K562 (cell line): ENCODE measurements around the gene PHF20. TPM values are rescaled to one million over a fixed set of nuclear protein-coding genes. Genes with fewer than 3 reads are reported as not detected.

ENCODE experiments used
- ATAC-seq: fragments of 200-7000 bp; cut with Tn5 transposase; 3 replicates; pipeline ENCODE4 v1.9.1; 2020; ENCODE audit warnings: moderate library complexity
- BruUV-seq: library from RNA; stranded (reverse); fragments of 400-500 nt; replicated peaks from 2 replicates; lab custom pipeline; 2021; lab: Mats Ljungman, UMichigan
- CTCF ChIA-PET: fragments of 300-600 bp; formaldehyde crosslinking; extraction: SDS; loops from one replicate; lab custom pipeline; 2021; ENCODE audit warnings: low intra/inter-chr PET ratio; lab: Yijun Ruan, JAX
- POLR2A ChIA-PET: fragments of 300-600, 350-650 bp; sonication (Branson Sonifier 250); formaldehyde crosslinking; extraction: SDS; loops from one replicate; lab custom pipeline; 2021; ENCODE audit warnings: antibody characterized with exemption, inconsistent platforms; lab: Yijun Ruan, JAX
- DNase-seq, 4 experiments: peaks; one replicate each; pipeline versions ENCODE4 v3.0.0 to v3.0.0-alpha.2; 2011 to 2018; ENCODE audit warnings: low spot score in 3 of 4, mixed read lengths in 3 of 4; ENCODE audit errors: extremely low read depth in 1 of 4
- FAIRE-seq: peaks from 2 replicates; lab custom pipeline; 2011; peaks lifted over from hg19 to GRCh38; lab: Jason Lieb, UNC
- H2AFZ ChIP-seq: 2 replicates; pipeline ENCODE4 v1.6.0; 2011; ENCODE audit warnings: low read depth, low read length, control low read depth, inconsistent platforms
- H3K27ac ChIP-seq: fragments of 200-600 bp; 3 replicates; pipeline ENCODE4 v1.8.0; 2011; ENCODE audit warnings: low read depth, mild to moderate bottlenecking, control low read depth, inconsistent platforms, low read length, moderate library complexity, mixed read lengths; ENCODE audit errors: extremely low read depth
- H3K27me3 ChIP-seq, 2 experiments: fragments of 300-600 bp in 1 of 2; 2 replicates in 1 of 2; 3 replicates in 1 of 2; pipeline versions ENCODE4 v1.6.0 to v1.8.0; 2011; ENCODE audit warnings: inconsistent platforms in 2 of 2, low read length in 2 of 2, mild to moderate bottlenecking in 1 of 2, mixed read lengths in 1 of 2, moderate library complexity in 1 of 2; ENCODE audit not compliant: control insufficient read depth in 2 of 2, insufficient read depth in 2 of 2
- H3K36me3 ChIP-seq: fragments of 300-600 bp; 3 replicates; pipeline ENCODE4 v1.8.0; 2011; ENCODE audit warnings: mild to moderate bottlenecking, low read length, inconsistent platforms; ENCODE audit not compliant: control insufficient read depth, insufficient read depth
- H3K4me1 ChIP-seq, 2 experiments: fragments of 200-600 bp in 1 of 2; replicated peaks in 1 of 2; 2 replicates in 1 of 2; 3 replicates in 1 of 2; pipeline versions ENCODE4 v1.5.1 to v1.8.0; 2011; ENCODE audit warnings: inconsistent platforms in 2 of 2, low read length in 2 of 2, mild to moderate bottlenecking in 1 of 2, mixed read lengths in 1 of 2, moderate library complexity in 1 of 2; ENCODE audit not compliant: control insufficient read depth in 2 of 2, insufficient read depth in 2 of 2
- H3K4me2 ChIP-seq: 2 replicates; pipeline ENCODE4 v1.6.1; 2011; ENCODE audit warnings: low read length, control low read depth, inconsistent platforms, mixed read lengths; ENCODE audit not compliant: insufficient read depth
- H3K4me3 ChIP-seq: fragments of 200-600 bp; sonication (generic), shearing (Covaris generic); 2 replicates; pipeline ENCODE4 v1.5.1; 2016; ENCODE audit warnings: control low read depth, inconsistent platforms
- H3K79me2 ChIP-seq: fragments of 200-600 bp; 3 replicates; pipeline ENCODE4 v1.8.0; 2011; ENCODE audit warnings: low read length, inconsistent platforms; ENCODE audit not compliant: control insufficient read depth, insufficient read depth
- H3K9ac ChIP-seq, 2 experiments: 2 replicates each; pipeline versions ENCODE4 v1.6.0 to v1.6.1; 2011; ENCODE audit warnings: low read depth in 2 of 2, low read length in 2 of 2, control low read depth in 1 of 2, inconsistent platforms in 1 of 2, mild to moderate bottlenecking in 1 of 2, mixed read lengths in 1 of 2; ENCODE audit not compliant: insufficient read depth in 1 of 2
- H3K9me1 ChIP-seq: one replicate; pipeline ENCODE4 v1.6.0; 2011; ENCODE audit warnings: inconsistent platforms, mild to moderate bottlenecking, low read length, moderate library complexity; ENCODE audit not compliant: control insufficient read depth, insufficient read depth
- H3K9me3 ChIP-seq: replicated peaks from 2 replicates; pipeline ENCODE4 v1.5.1; 2011; ENCODE audit warnings: low read depth, low read length, inconsistent platforms; ENCODE audit not compliant: control insufficient read depth, insufficient read depth
- H4K20me1 ChIP-seq: replicated peaks from 2 replicates; pipeline ENCODE4 v1.6.1; 2011; ENCODE audit warnings: low read length, inconsistent platforms, mixed read lengths; ENCODE audit not compliant: control insufficient read depth, insufficient read depth
- ARHGAP35 ChIP-seq: fragments of 450-650 bp; IDR thresholded peaks from 2 replicates; pipeline ENCODE4 v1.6.1; 2018; ENCODE audit not compliant: partially characterized antibody
- CBX1 ChIP-seq: sonication (generic); IDR thresholded peaks from 2 replicates; pipeline ENCODE4 v1.6.1; 2016; ENCODE audit warnings: antibody characterized with exemption, low read depth, mild to moderate bottlenecking
- DIDO1 ChIP-seq: fragments of 450-650 bp; IDR thresholded peaks from 2 replicates; pipeline ENCODE4 v1.6.1; 2016; ENCODE audit warnings: low read depth, missing biosample characterization, missing genetic modification characterization
- DPF2 ChIP-seq: fragments of 450-650 bp; IDR thresholded peaks from 2 replicates; pipeline ENCODE4 v1.6.1; 2016
- NUFIP1 ChIP-seq: fragments of 450-650 bp; IDR thresholded peaks from 2 replicates; pipeline ENCODE4 v1.6.1; 2018; ENCODE audit not compliant: partially characterized antibody
- ZNF445 ChIP-seq: fragments of 250-450 bp; sonication (Bioruptor Pico); IDR thresholded peaks from 2 replicates; pipeline ENCODE4 v1.4.0; 2020; ENCODE audit warnings: low read depth, mild to moderate bottlenecking, moderate library complexity
- WGBS: fragments of 100-300 bp; shearing (Covaris generic); methylation state at CpG from one replicate; pipeline ENCODE4 v1.1.6; 2016; ENCODE audit warnings: low coverage, mixed read lengths; ENCODE audit not compliant: insufficient coverage; ENCODE audit errors: missing lambda C conversion rate; 5-methylcytosine and 5-hydroxymethylcytosine counted together
- in situ Hi-C: fragments of 300-500 bp; cut with MboI; formaldehyde crosslinking; loops from 4 replicates; pipeline ENCODE4 v1.15.0; 2018; ENCODE audit warnings: inconsistent platforms, mixed read lengths
- intact Hi-C: fragments of 100-400 bp; cut with micrococcal nuclease; formaldehyde crosslinking; loops from 2 replicates; pipeline ENCODE4 v1.14.2; 2022
- polyA plus RNA-seq, 8 experiments: library from polyadenylated mRNA; depleted of rRNA in 4 of 8; stranded (reverse) in 5 of 8; unstranded in 3 of 8; fragments of >200 nt; fragmentation: Nextera tagmentation in 2 of 8; fragmentation: Illumina TruSeq in 1 of 8; extraction: Ambion mirVana in 2 of 8; extraction: Trizol in 1 of 8; gene quantifications; 2 replicates each; pipeline versions ENCODE4 v1.2.1 to v1.2.3, GENCODE V29; 2011 to 2014; ENCODE audit warnings: inconsistent platforms in 1 of 8, missing spikeins in 1 of 8
- total RNA-seq, 7 experiments: library from RNA; depleted of rRNA in 6 of 7; stranded (reverse); fragments of >200 nt in 6 of 7; fragmentation: Illumina TruSeq in 2 of 7; extraction: Trizol in 2 of 7; gene quantifications; 2 replicates each; pipeline versions ENCODE4 v1.2.1 to v1.2.3, GENCODE V29; 2011 to 2021; ENCODE audit warnings: low replicate concordance in 1 of 7
- TF ChIP-seq, protein P1 (sequence below): fragments of 250-450 bp; sonication (Bioruptor Pico); IDR thresholded peaks from 2 replicates; pipeline ENCODE4 v1.5.0; 2021
- TF ChIP-seq, protein P2 (sequence below): fragments of 250-450 bp; sonication (Bioruptor Pico); IDR thresholded peaks from 2 replicates; pipeline ENCODE4 v1.8.0; 2022; ENCODE audit warnings: inconsistent platforms
- TF ChIP-seq, protein P3 (sequence below): IDR thresholded peaks from 2 replicates; pipeline ENCODE4 v1.6.1; 2011; ENCODE audit not compliant: insufficient read length; ENCODE audit errors: extremely low read depth
- TF ChIP-seq, protein P4 (sequence below): fragments of 450-650 bp; IDR thresholded peaks from 2 replicates; pipeline ENCODE4 v1.6.1; 2017; ENCODE audit warnings: antibody characterized with exemption

Gene PHF20
- total and polyA plus RNA-seq, 9 of the 15 experiments (the other 6 are each of a cell fraction or from before 2014, with no cell fraction given) = 49.9 to 196 (median 70.7) TPM

DNA sequence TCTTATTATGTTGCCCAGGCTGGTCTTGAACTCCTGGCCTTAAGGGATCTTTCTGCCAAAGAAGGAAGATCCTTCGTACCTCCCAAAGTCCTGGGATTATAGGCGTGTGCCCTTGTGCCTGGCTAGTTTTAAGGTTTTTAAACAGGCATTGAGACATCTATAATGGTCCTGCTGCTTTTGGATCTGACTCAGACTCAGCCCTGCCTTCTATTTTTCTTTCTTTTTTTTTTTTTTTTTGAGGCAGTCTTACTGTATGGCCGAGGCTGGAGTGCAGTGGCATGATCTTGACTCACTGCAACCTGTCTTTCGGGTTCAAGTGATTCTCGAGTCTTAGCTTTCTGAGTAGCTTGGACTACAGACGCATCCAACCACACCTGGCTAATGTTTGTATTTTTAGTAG lies 73.7 kb downstream of the PHF20 start:
- TF ChIP-seq DIDO1 (no peak), CBX1 (no peak), NUFIP1 (no peak), DPF2 (no peak), ARHGAP35 (no peak), ZNF445 (CRISPR knock-in tag) (no peak)
- TF ChIP-seq, protein P1, sequence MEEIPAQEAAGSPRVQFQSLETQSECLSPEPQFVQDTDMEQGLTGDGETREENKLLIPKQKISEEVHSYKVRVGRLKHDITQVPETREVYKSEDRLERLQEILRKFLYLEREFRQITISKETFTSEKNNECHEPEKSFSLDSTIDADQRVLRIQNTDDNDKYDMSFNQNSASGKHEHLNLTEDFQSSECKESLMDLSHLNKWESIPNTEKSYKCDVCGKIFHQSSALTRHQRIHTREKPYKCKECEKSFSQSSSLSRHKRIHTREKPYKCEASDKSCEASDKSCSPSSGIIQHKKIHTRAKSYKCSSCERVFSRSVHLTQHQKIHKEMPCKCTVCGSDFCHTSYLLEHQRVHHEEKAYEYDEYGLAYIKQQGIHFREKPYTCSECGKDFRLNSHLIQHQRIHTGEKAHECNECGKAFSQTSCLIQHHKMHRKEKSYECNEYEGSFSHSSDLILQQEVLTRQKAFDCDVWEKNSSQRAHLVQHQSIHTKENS (CRISPR knock-in tag) = no peak
- TF ChIP-seq, protein P2, sequence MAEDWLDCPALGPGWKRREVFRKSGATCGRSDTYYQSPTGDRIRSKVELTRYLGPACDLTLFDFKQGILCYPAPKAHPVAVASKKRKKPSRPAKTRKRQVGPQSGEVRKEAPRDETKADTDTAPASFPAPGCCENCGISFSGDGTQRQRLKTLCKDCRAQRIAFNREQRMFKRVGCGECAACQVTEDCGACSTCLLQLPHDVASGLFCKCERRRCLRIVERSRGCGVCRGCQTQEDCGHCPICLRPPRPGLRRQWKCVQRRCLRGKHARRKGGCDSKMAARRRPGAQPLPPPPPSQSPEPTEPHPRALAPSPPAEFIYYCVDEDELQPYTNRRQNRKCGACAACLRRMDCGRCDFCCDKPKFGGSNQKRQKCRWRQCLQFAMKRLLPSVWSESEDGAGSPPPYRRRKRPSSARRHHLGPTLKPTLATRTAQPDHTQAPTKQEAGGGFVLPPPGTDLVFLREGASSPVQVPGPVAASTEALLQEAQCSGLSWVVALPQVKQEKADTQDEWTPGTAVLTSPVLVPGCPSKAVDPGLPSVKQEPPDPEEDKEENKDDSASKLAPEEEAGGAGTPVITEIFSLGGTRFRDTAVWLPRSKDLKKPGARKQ (CRISPR knock-in tag) = no peak
- TF ChIP-seq, protein P3, sequence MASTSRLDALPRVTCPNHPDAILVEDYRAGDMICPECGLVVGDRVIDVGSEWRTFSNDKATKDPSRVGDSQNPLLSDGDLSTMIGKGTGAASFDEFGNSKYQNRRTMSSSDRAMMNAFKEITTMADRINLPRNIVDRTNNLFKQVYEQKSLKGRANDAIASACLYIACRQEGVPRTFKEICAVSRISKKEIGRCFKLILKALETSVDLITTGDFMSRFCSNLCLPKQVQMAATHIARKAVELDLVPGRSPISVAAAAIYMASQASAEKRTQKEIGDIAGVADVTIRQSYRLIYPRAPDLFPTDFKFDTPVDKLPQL = no peak
- TF ChIP-seq, protein P4, sequence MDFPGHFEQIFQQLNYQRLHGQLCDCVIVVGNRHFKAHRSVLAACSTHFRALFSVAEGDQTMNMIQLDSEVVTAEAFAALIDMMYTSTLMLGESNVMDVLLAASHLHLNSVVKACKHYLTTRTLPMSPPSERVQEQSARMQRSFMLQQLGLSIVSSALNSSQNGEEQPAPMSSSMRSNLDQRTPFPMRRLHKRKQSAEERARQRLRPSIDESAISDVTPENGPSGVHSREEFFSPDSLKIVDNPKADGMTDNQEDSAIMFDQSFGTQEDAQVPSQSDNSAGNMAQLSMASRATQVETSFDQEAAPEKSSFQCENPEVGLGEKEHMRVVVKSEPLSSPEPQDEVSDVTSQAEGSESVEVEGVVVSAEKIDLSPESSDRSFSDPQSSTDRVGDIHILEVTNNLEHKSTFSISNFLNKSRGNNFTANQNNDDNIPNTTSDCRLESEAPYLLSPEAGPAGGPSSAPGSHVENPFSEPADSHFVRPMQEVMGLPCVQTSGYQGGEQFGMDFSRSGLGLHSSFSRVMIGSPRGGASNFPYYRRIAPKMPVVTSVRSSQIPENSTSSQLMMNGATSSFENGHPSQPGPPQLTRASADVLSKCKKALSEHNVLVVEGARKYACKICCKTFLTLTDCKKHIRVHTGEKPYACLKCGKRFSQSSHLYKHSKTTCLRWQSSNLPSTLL = no peak
- Histone ChIP-seq H3K9ac (no peak overlapping the region), H3K36me3 (peaks cover 30% of the 10 kb centered on the region; the same call in 1 of the 3 replicates), H3K4me1 (no peaks in the 10 kb centered on the region), H2AFZ (no peak overlapping the region), H3K27ac (no peak overlapping the region), H3K79me2 (no peaks in the 10 kb centered on the region), H3K27me3 (no peaks in the 10 kb centered on the region), H3K9me3 (no peaks in the 10 kb centered on the region), H3K9me1 (no peaks in the 10 kb centered on the region), H4K20me1 (no peaks in the 10 kb centered on the region), H3K4me3 (no peak overlapping the region), H3K4me2 (no peak overlapping the region)
- 92% methylated on average over 6 of the region's 6 CpGs for WGBS
- FAIRE-seq (no peak), DNase-seq (no peak), ATAC-seq (no peak)
- BruUV-seq = no TSS peak
- POLR2A ChIA-PET = no interaction called here
- in situ Hi-C loops (no loop called here), intact Hi-C loops (no loop called here)
- CTCF ChIA-PET = interaction anchor here (0.6 kb wide), 1 partner anchor 102 kb away, joined by 5 read pairs; no protein-coding TSS in a partner anchor
